ENCODE data around the gene PLBD2. TPM values are rescaled to one million over a fixed set of nuclear protein-coding genes. Genes with fewer than 3 reads are reported as not detected.

Gene PLBD2
- total RNA-seq, 1 experiment from 2014 or later: 31.4 TPM

DNA sequence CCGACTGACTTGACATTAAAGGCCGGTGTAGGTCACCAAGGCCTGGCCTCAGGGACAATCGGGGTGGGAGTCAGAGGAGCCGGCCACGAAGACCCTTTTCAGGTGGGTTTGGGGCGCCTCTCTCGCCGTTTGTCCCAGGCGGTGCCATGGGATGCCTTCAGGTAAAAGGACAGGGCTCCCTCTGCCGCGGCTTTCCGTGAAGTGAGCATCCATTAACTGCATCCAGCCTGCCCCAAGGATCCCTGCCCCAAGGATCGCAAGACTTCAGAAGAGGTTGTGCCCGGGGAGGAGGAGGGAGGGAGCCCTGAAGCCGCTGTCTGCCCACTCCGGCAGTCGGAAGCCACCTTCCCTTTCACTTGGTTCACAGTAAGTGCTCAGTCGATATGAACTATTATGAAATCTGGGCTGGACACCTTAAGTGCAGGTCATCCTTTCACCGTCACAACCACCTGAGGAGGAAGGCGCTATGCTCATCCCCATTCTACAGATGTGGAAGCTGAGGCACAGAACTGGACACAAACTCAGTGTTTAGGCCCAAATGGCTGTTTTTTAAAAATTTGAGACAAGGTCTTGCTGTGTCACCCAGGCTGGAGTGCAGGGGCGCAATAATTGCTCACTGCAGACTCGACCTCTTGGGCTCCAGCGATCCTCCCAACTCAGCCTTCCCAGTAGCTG, 44.3 kb downstream of the PLBD2 start:
- H4K8ac ChIP-seq (replicated peaks; ENCODE audit: insufficient read length, low read depth, low read length): no peak overlapping the region
- H3K4me2 ChIP-seq (ENCODE audit: insufficient read depth, insufficient read length, low read length): no peak overlapping the region
- H3K4me3 Mint-ChIP-seq: no peak overlapping the region; a peak in 1 of 5 replicates
- H2BK12ac ChIP-seq (ENCODE audit: insufficient read length, low read depth, low read length): no peak overlapping the region
- no peak overlapping the region for H2AK5ac ChIP-seq (ENCODE audit: insufficient read length, low read length)
- H3K9me3 ChIP-seq (ENCODE audit: control insufficient read depth, low read depth, low read length): no peaks in the 10 kb centered on the region
- no peaks in the 10 kb centered on the region for H3K4me1 ChIP-seq (ENCODE audit: insufficient read depth, low read length)
- no peaks in the 10 kb centered on the region for H3K79me1 ChIP-seq (ENCODE audit: insufficient read depth, low read depth, low read length, poor library complexity, severe bottlenecking)
- no peaks in the 10 kb centered on the region for H3K79me2 ChIP-seq (ENCODE audit: insufficient read depth, low read length)
- no peak overlapping the region for H2AFZ ChIP-seq (ENCODE audit: low read length)
- no peaks in the 10 kb centered on the region; a peak in 1 of 5 replicates for H3K9me3 Mint-ChIP-seq
- H3K27ac ChIP-seq (ENCODE audit: insufficient read length, low read depth, low read length): no peak overlapping the region
- peaks cover 21 to 42% of the 10 kb centered on the region in 2 experiments for H3K4me1 Mint-ChIP-seq
- no peaks in the 10 kb centered on the region for H4K20me1 ChIP-seq (ENCODE audit: control insufficient read depth, insufficient read depth, insufficient read length)
- no peak overlapping the region for H3K18ac ChIP-seq (ENCODE audit: insufficient read length, low read depth, low read length)
- no peak overlapping the region for H2BK20ac ChIP-seq (ENCODE audit: low read depth, low read length, poor library complexity, severe bottlenecking)
- H2BK5ac ChIP-seq (ENCODE audit: insufficient read length, low read length): no peak overlapping the region
- H3K36me3 Mint-ChIP-seq (ENCODE audit: insufficient read depth in 1 of 3, low read depth in 3 of 3): no peaks in the 10 kb centered on the region
- H3T11ph ChIP-seq (ENCODE audit: low read length): no peak overlapping the region
- TF ChIP-seq, protein P1, sequence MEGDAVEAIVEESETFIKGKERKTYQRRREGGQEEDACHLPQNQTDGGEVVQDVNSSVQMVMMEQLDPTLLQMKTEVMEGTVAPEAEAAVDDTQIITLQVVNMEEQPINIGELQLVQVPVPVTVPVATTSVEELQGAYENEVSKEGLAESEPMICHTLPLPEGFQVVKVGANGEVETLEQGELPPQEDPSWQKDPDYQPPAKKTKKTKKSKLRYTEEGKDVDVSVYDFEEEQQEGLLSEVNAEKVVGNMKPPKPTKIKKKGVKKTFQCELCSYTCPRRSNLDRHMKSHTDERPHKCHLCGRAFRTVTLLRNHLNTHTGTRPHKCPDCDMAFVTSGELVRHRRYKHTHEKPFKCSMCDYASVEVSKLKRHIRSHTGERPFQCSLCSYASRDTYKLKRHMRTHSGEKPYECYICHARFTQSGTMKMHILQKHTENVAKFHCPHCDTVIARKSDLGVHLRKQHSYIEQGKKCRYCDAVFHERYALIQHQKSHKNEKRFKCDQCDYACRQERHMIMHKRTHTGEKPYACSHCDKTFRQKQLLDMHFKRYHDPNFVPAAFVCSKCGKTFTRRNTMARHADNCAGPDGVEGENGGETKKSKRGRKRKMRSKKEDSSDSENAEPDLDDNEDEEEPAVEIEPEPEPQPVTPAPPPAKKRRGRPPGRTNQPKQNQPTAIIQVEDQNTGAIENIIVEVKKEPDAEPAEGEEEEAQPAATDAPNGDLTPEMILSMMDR (conservative IDR thresholded peaks at IDR 0.05): no peak
- H4K5ac ChIP-seq (ENCODE audit: insufficient read length, low read depth, low read length): no peak overlapping the region
- H3K56ac ChIP-seq (ENCODE audit: insufficient read length, low read depth, low read length): no peak overlapping the region
- peaks cover 2% of the 10 kb centered on the region for H3K27me3 Mint-ChIP-seq (ENCODE audit: low read depth)
- no peak overlapping the region; the same call in 1 of the 2 replicates for H3K14ac ChIP-seq (ENCODE audit: insufficient read depth, low read length)
- no peak for DNase-seq
- H3K27me3 ChIP-seq (ENCODE audit: insufficient read depth, low read length): no peaks in the 10 kb centered on the region
- no peak overlapping the region for H3K9ac ChIP-seq (ENCODE audit: extremely low read depth, insufficient read length, low read length)
- H3K23me2 ChIP-seq (ENCODE audit: insufficient read length, low read depth, low read length, poor library complexity, severe bottlenecking): no peaks in the 10 kb centered on the region
- no peak overlapping the region for H2BK120ac ChIP-seq (ENCODE audit: low read depth, low read length, poor library complexity, severe bottlenecking)
- H3K4ac ChIP-seq (ENCODE audit: low read depth, low read length): no peak overlapping the region
- no peak overlapping the region for H2BK15ac ChIP-seq (ENCODE audit: low read depth, low read length)
- no peak overlapping the region for H3K23ac ChIP-seq (ENCODE audit: insufficient read length, low read depth, low read length)
- WGBS (ENCODE audit: extremely low coverage, insufficient read length, low lambda C conversion rate): no CpG with 5 or more reads among the region's 23 CpGs
- H3K27ac Mint-ChIP-seq: no peak overlapping the region
- H4K91ac ChIP-seq (ENCODE audit: insufficient read length, low read depth, low read length): no peak overlapping the region
